Activated CD4-positive, alpha-beta memory T cell treated with anti-CD3 and anti-CD28 coated beads, Interleukin-2, amount 10 ng/mL, durations not matched to agents 7 days and 5 days (primary cell): Measurements from ENCODE around the gene RHOV. TPM values are rescaled to one million over a fixed set of nuclear protein-coding genes. Genes with fewer than 3 reads are reported as not detected.

Experiments used
- CTCF ChIA-PET: fragments of 350-600 bp; sonication (Branson Sonifier 250); formaldehyde crosslinking; loops from one replicate; lab custom pipeline; 2021; ENCODE audit warnings: antibody characterized with exemption, inconsistent platforms; lab: Charles Lee
- POLR2A ChIA-PET: fragments of 350-600 bp; sonication (Branson Sonifier 250); formaldehyde crosslinking; loops from one replicate; lab custom pipeline; 2021; ENCODE audit warnings: antibody characterized with exemption; lab: Charles Lee
- DNase-seq: peaks from one replicate; pipeline ENCODE4 v3.0.0-alpha.2; 2020
- H3K27ac Mint-ChIP-seq: one replicate; pipeline ENCODE4 v1.8.0; 2021; ENCODE audit warnings: mild to moderate bottlenecking, mixed read lengths
- H3K27me3 Mint-ChIP-seq: one replicate; pipeline ENCODE4 v1.8.0; 2021; ENCODE audit warnings: mixed read lengths
- H3K36me3 Mint-ChIP-seq: one replicate; pipeline ENCODE4 v1.8.0; 2021; ENCODE audit warnings: low read depth, mixed read lengths
- H3K4me1 Mint-ChIP-seq: one replicate; pipeline ENCODE4 v1.8.0; 2021; ENCODE audit warnings: mixed read lengths
- H3K4me3 Mint-ChIP-seq: one replicate; pipeline ENCODE4 v1.8.0; 2021; ENCODE audit warnings: mild to moderate bottlenecking, mixed read lengths
- H3K9me3 Mint-ChIP-seq: one replicate; pipeline ENCODE4 v1.8.0; 2021; ENCODE audit warnings: mixed read lengths
- total RNA-seq, 2 experiments: library from RNA; stranded (reverse); gene quantifications; one replicate each; pipeline ENCODE4 v1.2.3, GENCODE V29; 2021

Gene RHOV
- total RNA-seq, 2 experiments from 2014 or later, result not detected

- no peak for DNase-seq
- no peaks in the 10 kb centered on the region for H3K9me3 Mint-ChIP-seq
- H3K27ac Mint-ChIP-seq, result no peak overlapping the region
- H3K36me3 Mint-ChIP-seq, result peaks cover 58% of the 10 kb centered on the region
- H3K4me3 Mint-ChIP-seq, result no peak overlapping the region
- POLR2A ChIA-PET, result interaction anchor here (1.1 kb wide), 1 partner anchor 42 kb away, joined by 4 read pairs; no protein-coding TSS in a partner anchor
- no peaks in the 10 kb centered on the region for H3K27me3 Mint-ChIP-seq
- CTCF ChIA-PET, result interaction anchor here (0.6 to 2.2 kb wide), 2 partner anchors 31 to 108 kb away, joined by 5 to 6 read pairs; no protein-coding TSS in a partner anchor
- H3K4me1 Mint-ChIP-seq, result peaks cover 28% of the 10 kb centered on the region
Measured at GRCh38 chr15:40900256-40901052, 26.4 kb upstream of the RHOV start.

- CTCF ChIA-PET, result interaction anchor here (0.6 to 2.2 kb wide), 2 partner anchors 31 to 107 kb away, joined by 5 to 6 read pairs; no protein-coding TSS in a partner anchor
- POLR2A ChIA-PET, result interaction anchor here (1.1 kb wide), 1 partner anchor 42 kb away, joined by 4 read pairs; no protein-coding TSS in a partner anchor
- H3K4me1 Mint-ChIP-seq, result peaks cover 35% of the 10 kb centered on the region
- H3K27me3 Mint-ChIP-seq, result no peaks in the 10 kb centered on the region
- DNase-seq, result no peak
- H3K27ac Mint-ChIP-seq, result no peak overlapping the region
- no peaks in the 10 kb centered on the region for H3K9me3 Mint-ChIP-seq
- H3K36me3 Mint-ChIP-seq, result peaks cover 60% of the 10 kb centered on the region
- no peak overlapping the region for H3K4me3 Mint-ChIP-seq
Measured at GRCh38 chr15:40899536-40900207, 25.6 kb upstream of the RHOV start.

- POLR2A ChIA-PET, result interaction anchor here (0.7 to 3.2 kb wide), 21 partner anchors 11 to 438 kb away, joined by 3 to 51 read pairs (median 5); partner anchors contain the start of genes DNAJC17, INO80, NUSAP1 and OIP5
- Mint-ChIP-seq H3K27ac (peak overlapping the region; percentile 93), H3K9me3 (no peaks in the 10 kb centered on the region), H3K4me3 (peak overlapping the region; percentile 97), H3K36me3 (peaks cover 31% of the 10 kb centered on the region), H3K27me3 (peaks cover 4% of the 10 kb centered on the region), H3K4me1 (peaks cover 36% of the 10 kb centered on the region)
- peak; percentile 66 for DNase-seq
- CTCF ChIA-PET, result interaction anchor here (0.6 to 5.3 kb wide), 57 partner anchors 10 to 438 kb away, joined by 3 to 92 read pairs (median 4); partner anchors contain the start of genes CHAC1, CHP1, DNAJC17 and KNL1
Measured at GRCh38 chr15:40894681-40895448, 20.8 kb upstream of the RHOV start.

GRCh38 chr15:40893733-40894680 lies 20.0 kb upstream of the RHOV start, which contains the start of gene VPS18:
Gene VPS18 (plus strand): TSS chr15:40894450. CDS start chr15:40894769, 319 bp downstream.
- Mint-ChIP-seq H3K27ac (peak within 1 kb of the TSS; percentile 93), H3K4me1 (peaks cover 36% of the 10 kb centered on the region), H3K4me3 (peak within 1 kb of the TSS; percentile 97), H3K9me3 (no peaks in the 10 kb centered on the region), H3K36me3 (peaks cover 23% of the 10 kb centered on the region), H3K27me3 (peaks cover 4% of the 10 kb centered on the region)
- ChIA-PET POLR2A (interaction anchor here (0.7 to 3.2 kb wide), 18 partner anchors 11 to 439 kb away, joined by 3 to 51 read pairs (median 5); partner anchors contain the start of genes INO80, NUSAP1, OIP5 and RAD51), CTCF (interaction anchor here (0.6 to 5.3 kb wide), 53 partner anchors 9 to 439 kb away, joined by 3 to 92 read pairs (median 4); partner anchors contain the start of genes CHAC1, CHP1, DNAJC17 and KNL1)
- peak; percentile 99 for DNase-seq

GRCh38 chr15:40893019-40893670 lies 19.1 kb upstream of the RHOV start:
- Mint-ChIP-seq H3K27me3 (peaks cover 4% of the 10 kb centered on the region), H3K9me3 (no peaks in the 10 kb centered on the region), H3K4me3 (no peak overlapping the region), H3K27ac (no peak overlapping the region), H3K36me3 (peaks cover 17% of the 10 kb centered on the region), H3K4me1 (peaks cover 36% of the 10 kb centered on the region)
- ChIA-PET POLR2A (interaction anchor here (1.9 to 3.0 kb wide), 3 partner anchors 35 to 324 kb away, joined by 11 to 51 read pairs (median 14); partner anchors contain the start of genes RPUSD2 and SPINT1), CTCF (interaction anchor here (1.4 to 6.3 kb wide), 12 partner anchors 8 to 214 kb away, joined by 5 to 216 read pairs (median 13); partner anchors contain the start of genes DNAJC17, RAD51, RHOV and ZFYVE19)
- DNase-seq, result no peak

- H3K4me3 Mint-ChIP-seq, result no peak overlapping the region
- ChIA-PET POLR2A (interaction anchor here (0.7 to 2.5 kb wide), 5 partner anchors 19 to 198 kb away, joined by 3 to 17 read pairs (median 4); partner anchors contain the start of genes RAD51 and RHOV), CTCF (interaction anchor here (0.5 to 6.3 kb wide), 18 partner anchors 10 to 340 kb away, joined by 3 to 216 read pairs (median 5); partner anchors contain the start of genes RAD51, RHOV and SPINT1)
- H3K4me1 Mint-ChIP-seq, result peaks cover 36% of the 10 kb centered on the region
- no peak overlapping the region for H3K27ac Mint-ChIP-seq
- peaks cover 4% of the 10 kb centered on the region for H3K27me3 Mint-ChIP-seq
- peaks cover 17% of the 10 kb centered on the region for H3K36me3 Mint-ChIP-seq
- H3K9me3 Mint-ChIP-seq, result no peaks in the 10 kb centered on the region
- DNase-seq, result no peak
Measured at GRCh38 chr15:40892447-40893012, 18.5 kb upstream of the RHOV start.

GRCh38 chr15:40891810-40892446 lies 17.9 kb upstream of the RHOV start:
- CTCF ChIA-PET, result interaction anchor here (0.5 to 6.3 kb wide), 19 partner anchors 8 to 339 kb away, joined by 3 to 216 read pairs (median 5); partner anchors contain the start of genes RAD51, RHOV and SPINT1
- peaks cover 4% of the 10 kb centered on the region for H3K27me3 Mint-ChIP-seq
- DNase-seq, result peak; percentile 41
- H3K36me3 Mint-ChIP-seq, result peaks cover 13% of the 10 kb centered on the region
- H3K4me3 Mint-ChIP-seq, result no peak overlapping the region
- no peak overlapping the region for H3K27ac Mint-ChIP-seq
- POLR2A ChIA-PET, result interaction anchor here (0.7 to 2.5 kb wide), 5 partner anchors 18 to 197 kb away, joined by 3 to 17 read pairs (median 4); partner anchors contain the start of genes RAD51 and RHOV
- H3K9me3 Mint-ChIP-seq, result no peaks in the 10 kb centered on the region
- H3K4me1 Mint-ChIP-seq, result peaks cover 36% of the 10 kb centered on the region

GRCh38 chr15:40891138-40891537 lies 17.1 kb upstream of the RHOV start:
- no peak overlapping the region for H3K4me3 Mint-ChIP-seq
- ChIA-PET POLR2A (interaction anchor here (1.4 to 2.5 kb wide), 2 partner anchors 18 to 33 kb away, joined by 4 to 17 read pairs; partner anchors contain the start of gene RHOV), CTCF (interaction anchor here (0.9 to 6.3 kb wide), 11 partner anchors 7 to 213 kb away, joined by 3 to 216 read pairs (median 5); partner anchors contain the start of genes RAD51, RHOV and SPINT1)
- no peaks in the 10 kb centered on the region for H3K9me3 Mint-ChIP-seq
- H3K27me3 Mint-ChIP-seq, result peaks cover 4% of the 10 kb centered on the region
- H3K27ac Mint-ChIP-seq, result no peak overlapping the region
- H3K36me3 Mint-ChIP-seq, result peaks cover 11% of the 10 kb centered on the region
- H3K4me1 Mint-ChIP-seq, result peaks cover 35% of the 10 kb centered on the region
- DNase-seq, result no peak

GRCh38 chr15:40889112-40889511 lies 15.1 kb upstream of the RHOV start:
- Mint-ChIP-seq H3K4me3 (no peak overlapping the region), H3K4me1 (peaks cover 31% of the 10 kb centered on the region), H3K27ac (no peak overlapping the region), H3K9me3 (no peaks in the 10 kb centered on the region), H3K27me3 (peaks cover 7% of the 10 kb centered on the region), H3K36me3 (no peaks in the 10 kb centered on the region)
- CTCF ChIA-PET, result interaction anchor here (0.7 to 6.3 kb wide), 3 partner anchors 15 to 299 kb away, joined by 3 to 216 read pairs (median 4); partner anchors contain the start of gene RHOV
- DNase-seq, result no peak
- POLR2A ChIA-PET, result interaction anchor here (0.7 kb wide), 1 partner anchor 32 kb away, joined by 3 read pairs; no protein-coding TSS in a partner anchor
